A673 (cell line): ENCODE data around the gene CDH4.

Experiments used
- EZH2 ChIP-seq: fragments of 200-600 bp; sonication (generic); IDR thresholded peaks from 2 replicates; pipeline ENCODE4 v1.6.1; 2017; ENCODE audit warnings: borderline replicate concordance, low read depth, mild to moderate bottlenecking, mixed read lengths, antibody characterized with exemption, low read length; ENCODE audit not compliant: poor library complexity, severe bottlenecking
- TF ChIP-seq, protein P1 (sequence below): fragments of 300-800, 200-600 bp; sonication (generic); conservative IDR thresholded peaks from 2 replicates; pipeline ENCODE4 v1.5.1; 2017; ENCODE audit warnings: low read depth, mild to moderate bottlenecking, antibody characterized with exemption, low read length, moderate library complexity, mixed read lengths

DNA sequence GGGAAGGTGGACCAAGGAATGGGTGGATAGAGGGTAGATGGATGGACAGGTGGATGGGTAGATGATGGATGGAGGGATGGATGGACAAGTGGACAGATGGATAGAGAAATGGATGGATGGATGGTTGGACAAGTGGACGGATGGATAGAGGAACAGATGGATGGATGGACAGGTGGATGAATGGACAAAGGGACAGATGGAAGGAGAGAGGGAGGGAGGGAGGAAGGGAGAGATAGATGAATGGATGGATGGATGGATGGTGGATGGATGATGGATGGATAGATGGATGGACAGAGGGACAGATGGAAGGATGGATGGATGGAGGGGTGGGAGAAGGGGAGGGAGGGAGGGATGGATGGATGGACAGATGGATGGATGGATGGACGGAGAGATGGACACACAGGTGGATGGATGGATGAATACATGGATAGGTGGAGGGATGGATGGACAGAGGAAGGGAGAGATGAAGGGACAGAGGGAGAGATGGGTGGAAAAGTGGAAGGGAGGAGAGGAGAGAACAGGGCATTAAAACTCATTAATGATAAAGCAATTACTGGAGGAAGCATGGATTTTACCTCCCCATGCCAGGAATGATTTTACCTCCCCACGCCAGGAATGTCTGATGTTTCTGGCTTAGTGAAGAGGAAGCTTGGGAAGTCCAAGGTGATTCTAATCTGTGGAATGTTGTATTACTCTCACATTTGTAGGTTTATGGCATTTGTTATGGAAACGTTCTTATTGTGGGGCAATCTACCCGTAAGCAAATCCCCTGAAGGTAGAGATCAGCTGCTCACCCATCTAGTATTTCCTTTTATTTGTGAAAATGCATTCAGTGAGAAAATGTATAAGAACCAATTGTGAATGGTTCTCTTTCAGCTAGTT, 430.3 kb downstream of the CDH4 start:
- TF ChIP-seq, protein P1, sequence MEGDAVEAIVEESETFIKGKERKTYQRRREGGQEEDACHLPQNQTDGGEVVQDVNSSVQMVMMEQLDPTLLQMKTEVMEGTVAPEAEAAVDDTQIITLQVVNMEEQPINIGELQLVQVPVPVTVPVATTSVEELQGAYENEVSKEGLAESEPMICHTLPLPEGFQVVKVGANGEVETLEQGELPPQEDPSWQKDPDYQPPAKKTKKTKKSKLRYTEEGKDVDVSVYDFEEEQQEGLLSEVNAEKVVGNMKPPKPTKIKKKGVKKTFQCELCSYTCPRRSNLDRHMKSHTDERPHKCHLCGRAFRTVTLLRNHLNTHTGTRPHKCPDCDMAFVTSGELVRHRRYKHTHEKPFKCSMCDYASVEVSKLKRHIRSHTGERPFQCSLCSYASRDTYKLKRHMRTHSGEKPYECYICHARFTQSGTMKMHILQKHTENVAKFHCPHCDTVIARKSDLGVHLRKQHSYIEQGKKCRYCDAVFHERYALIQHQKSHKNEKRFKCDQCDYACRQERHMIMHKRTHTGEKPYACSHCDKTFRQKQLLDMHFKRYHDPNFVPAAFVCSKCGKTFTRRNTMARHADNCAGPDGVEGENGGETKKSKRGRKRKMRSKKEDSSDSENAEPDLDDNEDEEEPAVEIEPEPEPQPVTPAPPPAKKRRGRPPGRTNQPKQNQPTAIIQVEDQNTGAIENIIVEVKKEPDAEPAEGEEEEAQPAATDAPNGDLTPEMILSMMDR = no peak
- no peak for TF ChIP-seq EZH2
